K562 (cell line): Measurements from ENCODE around the gene PLA2G3. TPM values are rescaled to one million over a fixed set of nuclear protein-coding genes. Genes with fewer than 3 reads are reported as not detected.
A peak's percentile ranks its signal among the peaks of the same experiment; 100 is the strongest.

Experiments
- CREB5 ChIP-seq: fragments of 250-450 bp; sonication (Bioruptor Pico); IDR thresholded peaks from 2 replicates; pipeline ENCODE4 v1.5.0; 2020; ENCODE audit warnings: mild to moderate bottlenecking
- ELF2 ChIP-seq: fragments of 250-450 bp; sonication (Bioruptor Pico); IDR thresholded peaks from 2 replicates; pipeline ENCODE4 v1.5.0; 2021; ENCODE audit warnings: mild to moderate bottlenecking
- ESRRA ChIP-seq: fragments of 450-650 bp; IDR thresholded peaks from 2 replicates; pipeline ENCODE4 v1.6.1; 2014; ENCODE audit warnings: low read depth, mild to moderate bottlenecking, moderate library complexity, borderline replicate concordance
- ESRRB ChIP-seq: fragments of 250-450 bp; sonication (Bioruptor Pico); IDR thresholded peaks from 2 replicates; pipeline ENCODE4 v1.5.0; 2020; ENCODE audit warnings: mild to moderate bottlenecking, moderate library complexity, borderline replicate concordance
- HMG20B ChIP-seq: fragments of 250-450 bp; sonication (Bioruptor Pico); IDR thresholded peaks from 2 replicates; pipeline ENCODE4 v1.5.0; 2021; ENCODE audit warnings: mild to moderate bottlenecking
- HNRNPLL ChIP-seq: fragments of 200-400 bp; formaldehyde crosslinking; IDR thresholded peaks from 2 replicates; pipeline ENCODE4 v1.6.1; 2017; ENCODE audit warnings: low read length, low read depth, mild to moderate bottlenecking; ENCODE audit not compliant: poor library complexity, severe bottlenecking
- IRF9 ChIP-seq: fragments of 450-650 bp; IDR thresholded peaks from 2 replicates; pipeline ENCODE4 v1.6.1; 2016; ENCODE audit warnings: missing biosample characterization, missing genetic modification characterization
- LCOR ChIP-seq: sonication (generic); formaldehyde crosslinking; IDR thresholded peaks from 2 replicates; pipeline ENCODE4 v1.8.0; 2022; ENCODE audit warnings: mild to moderate bottlenecking, missing genetic modification reagents
- STAG1 ChIP-seq: sonication (generic); formaldehyde crosslinking; IDR thresholded peaks from 2 replicates; pipeline ENCODE4 v1.5.0; 2020; ENCODE audit warnings: missing genetic modification reagents, borderline replicate concordance
- TBP ChIP-seq: optimal IDR thresholded peaks from 2 replicates; pipeline ENCODE3; 2011; ENCODE audit warnings: low read depth, low read length, improper control_type of control experiment
- TCF7L2 ChIP-seq: fragments of 150-350 bp; IDR thresholded peaks from 2 replicates; pipeline ENCODE4 v1.6.1; 2016; ENCODE audit warnings: low read depth, mild to moderate bottlenecking, low read length, moderate library complexity
- THAP7 ChIP-seq: fragments of 250-450 bp; sonication (Bioruptor Pico); IDR thresholded peaks from 2 replicates; pipeline ENCODE4 v1.5.0; 2021
- VEZF1 ChIP-seq: fragments of 200-800 bp; sonication (Bioruptor generic); IDR thresholded peaks from 2 replicates; pipeline ENCODE4 v1.6.1; 2017; ENCODE audit warnings: missing genetic modification characterization, missing compliant biosample characterization
- ZBED1 ChIP-seq: IDR thresholded peaks from 2 replicates; pipeline ENCODE4 v1.6.1; 2014
- ZNF175 ChIP-seq: fragments of 200-800 bp; sonication (Bioruptor generic); IDR thresholded peaks from 2 replicates; pipeline ENCODE4 v1.6.1; 2016; ENCODE audit warnings: low read depth, mild to moderate bottlenecking, missing genetic modification characterization, missing compliant biosample characterization
- ZNF280B ChIP-seq: fragments of 250-450 bp; sonication (Bioruptor Pico); IDR thresholded peaks from 2 replicates; pipeline ENCODE4 v1.5.1; 2021; ENCODE audit warnings: mild to moderate bottlenecking
- ZNF311 ChIP-seq: fragments of 250-450 bp; sonication (Bioruptor Pico); IDR thresholded peaks from 2 replicates; pipeline ENCODE4 v1.4.0; 2020; ENCODE audit warnings: mild to moderate bottlenecking, moderate library complexity
- ZNF696 ChIP-seq: fragments of 250-450 bp; sonication (Bioruptor Pico); conservative IDR thresholded peaks from 2 replicates; pipeline ENCODE4 v1.4.0; 2020; ENCODE audit warnings: mild to moderate bottlenecking, moderate library complexity
- ZNF75A ChIP-seq: fragments of 450-650 bp; formaldehyde crosslinking; IDR thresholded peaks from 2 replicates; pipeline ENCODE4 v1.4.0; 2020; ENCODE audit warnings: mild to moderate bottlenecking
- ZSCAN32 ChIP-seq: fragments of 450-650 bp; formaldehyde crosslinking; IDR thresholded peaks from 2 replicates; pipeline ENCODE4 v1.4.0; 2020; ENCODE audit warnings: mild to moderate bottlenecking, moderate library complexity
- polyA plus RNA-seq, 8 experiments: library from polyadenylated mRNA; depleted of rRNA in 4 of 8; stranded (reverse) in 5 of 8; unstranded in 3 of 8; fragments of >200 nt; fragmentation: Nextera tagmentation in 2 of 8; fragmentation: Illumina TruSeq in 1 of 8; extraction: Ambion mirVana in 2 of 8; extraction: Trizol in 1 of 8; gene quantifications; 2 replicates each; pipeline versions ENCODE4 v1.2.1 to v1.2.3, GENCODE V29; 2011 to 2014; ENCODE audit warnings: inconsistent platforms in 1 of 8, missing spikeins in 1 of 8
- total RNA-seq, 7 experiments: library from RNA; depleted of rRNA in 6 of 7; stranded (reverse); fragments of >200 nt in 6 of 7; fragmentation: Illumina TruSeq in 2 of 7; extraction: Trizol in 2 of 7; gene quantifications; 2 replicates each; pipeline versions ENCODE4 v1.2.1 to v1.2.3, GENCODE V29; 2011 to 2021; ENCODE audit warnings: low replicate concordance in 1 of 7
- TF ChIP-seq, protein P1 (sequence below): fragments of 450-650 bp; conservative IDR thresholded peaks from 2 replicates; pipeline ENCODE4 v1.6.1; 2016; ENCODE audit warnings: missing genetic modification characterization, low read depth, mild to moderate bottlenecking, control low read depth, missing compliant biosample characterization

The PLA2G3 gene
- total and polyA plus RNA-seq, 9 of the 15 experiments (the other 6 are each of a cell fraction or from before 2014, with no cell fraction given): 0.18 to 1.4 (median 0.64) TPM

- TF ChIP-seq, protein P1, sequence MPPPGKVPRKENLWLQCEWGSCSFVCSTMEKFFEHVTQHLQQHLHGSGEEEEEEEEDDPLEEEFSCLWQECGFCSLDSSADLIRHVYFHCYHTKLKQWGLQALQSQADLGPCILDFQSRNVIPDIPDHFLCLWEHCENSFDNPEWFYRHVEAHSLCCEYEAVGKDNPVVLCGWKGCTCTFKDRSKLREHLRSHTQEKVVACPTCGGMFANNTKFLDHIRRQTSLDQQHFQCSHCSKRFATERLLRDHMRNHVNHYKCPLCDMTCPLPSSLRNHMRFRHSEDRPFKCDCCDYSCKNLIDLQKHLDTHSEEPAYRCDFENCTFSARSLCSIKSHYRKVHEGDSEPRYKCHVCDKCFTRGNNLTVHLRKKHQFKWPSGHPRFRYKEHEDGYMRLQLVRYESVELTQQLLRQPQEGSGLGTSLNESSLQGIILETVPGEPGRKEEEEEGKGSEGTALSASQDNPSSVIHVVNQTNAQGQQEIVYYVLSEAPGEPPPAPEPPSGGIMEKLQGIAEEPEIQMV (tag): no peak
- peak; percentile 45; the same call in 1 of the 2 replicates for TF ChIP-seq ELF2
- TF ChIP-seq ZNF696 (CRISPR knock-in tag): no peak
- TF ChIP-seq CREB5: no peak
- peak; percentile 10 for TF ChIP-seq HNRNPLL
- TF ChIP-seq IRF9 (tag): no peak
- no peak for TF ChIP-seq ZNF175
- peak; percentile 81; the same call in 1 of the 2 replicates for TF ChIP-seq LCOR (CRISPR knock-in tag)
- TF ChIP-seq ZSCAN32 (CRISPR knock-in tag): no peak
- peak; percentile 9; the same call in 1 of the 2 replicates for TF ChIP-seq ESRRA
- TF ChIP-seq VEZF1 (CRISPR knock-in tag): peak; percentile 71; the same call in 1 of the 2 replicates
- TF ChIP-seq ZNF280B (CRISPR knock-in tag): no peak
- no peak for TF ChIP-seq ZNF75A (CRISPR knock-in tag)
- peak; percentile 52; the same call in 1 of the 2 replicates for TF ChIP-seq STAG1 (CRISPR knock-in tag)
- TF ChIP-seq ZBED1: no peak
- TF ChIP-seq HMG20B (CRISPR knock-in tag): no peak
- no peak for TF ChIP-seq TCF7L2
- TF ChIP-seq THAP7 (CRISPR knock-in tag): no peak
- TF ChIP-seq TBP: peak; percentile 82
- no peak for TF ChIP-seq ESRRB (CRISPR knock-in tag)
- no peak for TF ChIP-seq ZNF311 (CRISPR knock-in tag)
Observed at GRCh38 chr22:31084811-31085492, 55.4 kb downstream of the PLA2G3 start (continued).
